ENCODE measurements around the gene LRRC14B. TPM values are rescaled to one million over a fixed set of nuclear protein-coding genes. Genes with fewer than 3 reads are reported as not detected.
"Not testable (repeated sequence)": the region's sequence is repeated elsewhere in the genome, so short reads cannot be mapped to it uniquely, and the experiment has no call there.

LRRC14B gene
- total RNA-seq, 1 donor from 2014 or later: not detected

DNA sequence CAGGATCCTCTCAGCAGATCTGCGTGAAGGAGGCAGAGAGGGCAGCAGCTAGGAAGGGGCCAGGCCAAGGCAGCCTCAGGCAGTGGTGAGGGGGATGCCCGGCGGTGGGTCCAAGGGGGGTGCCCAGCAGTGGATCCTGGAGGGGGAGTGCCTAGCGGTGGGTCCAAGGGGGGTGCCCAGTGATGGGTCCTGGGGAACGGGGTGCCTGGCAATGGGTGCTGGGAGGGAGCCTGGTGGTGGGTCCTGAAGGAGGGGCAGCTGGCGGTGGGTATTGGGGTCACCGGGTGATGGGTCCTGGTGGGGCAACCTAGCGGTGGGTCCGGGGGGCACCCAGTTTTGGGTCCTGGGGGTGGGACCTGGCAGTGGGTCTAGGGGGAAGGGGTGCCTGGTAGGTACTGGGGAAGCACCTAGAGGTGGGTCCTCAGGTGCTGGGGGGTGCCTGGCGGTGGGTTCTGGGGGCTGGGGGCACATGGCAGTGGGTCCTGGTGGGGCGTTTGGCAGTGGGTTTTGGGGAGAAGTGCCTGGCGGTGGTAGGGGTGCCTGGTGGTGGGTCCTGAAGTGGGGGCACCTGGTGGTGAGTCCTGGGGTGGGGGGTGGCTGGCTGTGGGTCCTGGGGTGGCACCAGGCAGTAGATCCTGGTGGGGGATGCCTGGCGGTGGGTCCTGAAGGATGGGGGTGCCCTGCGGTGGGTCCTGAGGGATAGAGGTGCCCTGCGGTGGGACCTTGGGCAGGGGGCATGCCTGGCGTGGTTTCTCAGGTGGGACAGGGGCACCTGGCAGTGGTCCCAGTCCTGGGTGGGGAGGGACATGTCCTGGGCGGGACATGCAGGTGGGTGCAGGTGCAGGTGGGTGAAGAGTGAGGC lies 1.9 kb downstream of the LRRC14B start:
- no peak overlapping the region for H3K4me3 Mint-ChIP-seq
- H3K4me1 Mint-ChIP-seq (ENCODE audit: low read depth): peaks cover 5% of the 10 kb centered on the region
- DNase-seq (ENCODE audit: low spot score): no peak
- peaks cover 2% of the 10 kb centered on the region for H3K27me3 Mint-ChIP-seq (ENCODE audit: insufficient read depth)
- no peak overlapping the region for H3K27ac Mint-ChIP-seq
- intact Hi-C loops (cut with micrococcal nuclease): no loop called here
- no peaks in the 10 kb centered on the region for H3K9me3 Mint-ChIP-seq
- no peaks in the 10 kb centered on the region for H3K36me3 Mint-ChIP-seq (ENCODE audit: low read depth)

GRCh38 chr5:194102-194501 lies 2.8 kb downstream of the LRRC14B start:
- H3K27ac Mint-ChIP-seq: no peak overlapping the region
- intact Hi-C loops (cut with micrococcal nuclease): no loop called here

GRCh38 chr5:194603-195209 lies 3.4 kb downstream of the LRRC14B start:
- intact Hi-C loops (cut with micrococcal nuclease): no loop called here
- H3K9me3 Mint-ChIP-seq: no peaks in the 10 kb centered on the region
- H3K27ac Mint-ChIP-seq: no peak overlapping the region
- no peak for DNase-seq (ENCODE audit: low spot score)
- H3K27me3 Mint-ChIP-seq (ENCODE audit: insufficient read depth): peaks cover 2% of the 10 kb centered on the region
- H3K4me3 Mint-ChIP-seq: no peak overlapping the region
- no peaks in the 10 kb centered on the region for H3K36me3 Mint-ChIP-seq (ENCODE audit: low read depth)
- peaks cover 5% of the 10 kb centered on the region for H3K4me1 Mint-ChIP-seq (ENCODE audit: low read depth)

More at GRCh38 chr5:194102-194501, 2.8 kb downstream of the LRRC14B start:
- H3K27me3 Mint-ChIP-seq (ENCODE audit: insufficient read depth): peaks cover 2% of the 10 kb centered on the region
- H3K36me3 Mint-ChIP-seq (ENCODE audit: low read depth): no peaks in the 10 kb centered on the region
- no peaks in the 10 kb centered on the region for H3K9me3 Mint-ChIP-seq
- no peak overlapping the region for H3K4me3 Mint-ChIP-seq
- DNase-seq (ENCODE audit: low spot score): no peak
- peaks cover 5% of the 10 kb centered on the region for H3K4me1 Mint-ChIP-seq (ENCODE audit: low read depth)

GRCh38 chr5:195401-196160 lies 4.3 kb downstream of the LRRC14B start:
- intact Hi-C loops (cut with micrococcal nuclease): no loop called here
- no peaks in the 10 kb centered on the region for H3K9me3 Mint-ChIP-seq
- H3K4me1 Mint-ChIP-seq (ENCODE audit: low read depth): peaks cover 5% of the 10 kb centered on the region
- H3K36me3 Mint-ChIP-seq (ENCODE audit: low read depth): no peaks in the 10 kb centered on the region
- H3K4me3 Mint-ChIP-seq: no peak overlapping the region
- DNase-seq (ENCODE audit: low spot score): no peak
- peak overlapping the region; percentile 40 for H3K27ac Mint-ChIP-seq
- H3K27me3 Mint-ChIP-seq (ENCODE audit: insufficient read depth): peaks cover 2% of the 10 kb centered on the region

DNA sequence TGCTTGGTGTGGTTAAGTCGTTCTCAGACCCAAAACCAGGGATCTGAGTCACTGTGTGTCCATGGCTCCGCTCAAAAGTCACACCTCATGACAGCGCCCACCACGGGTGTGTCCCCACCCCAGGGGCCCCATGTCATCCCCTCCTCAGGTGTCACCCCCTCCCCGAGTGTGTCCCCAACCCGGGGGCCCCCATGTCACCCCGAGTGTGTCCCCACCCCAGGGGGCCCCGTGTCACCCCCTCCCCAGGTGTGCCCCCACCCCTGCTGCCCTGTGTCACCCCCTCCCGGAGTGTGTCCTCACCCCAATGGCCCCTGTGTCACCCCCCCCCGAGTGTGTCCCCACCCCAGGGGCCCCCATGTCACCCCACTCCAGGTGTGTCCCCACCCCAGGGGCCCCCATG lies 5.1 kb downstream of the LRRC14B start:
- intact Hi-C loops (cut with micrococcal nuclease): no loop called here
- DNase-seq (ENCODE audit: low spot score): no peak
- peaks cover 2% of the 10 kb centered on the region for H3K27me3 Mint-ChIP-seq (ENCODE audit: insufficient read depth)
- H3K4me1 Mint-ChIP-seq (ENCODE audit: low read depth): peaks cover 5% of the 10 kb centered on the region
- H3K4me3 Mint-ChIP-seq: no peak overlapping the region
- H3K9me3 Mint-ChIP-seq: no peaks in the 10 kb centered on the region
- H3K36me3 Mint-ChIP-seq (ENCODE audit: low read depth): no peaks in the 10 kb centered on the region
- no peak overlapping the region for H3K27ac Mint-ChIP-seq

GRCh38 chr5:197031-197430 lies 5.7 kb downstream of the LRRC14B start:
- H3K27ac Mint-ChIP-seq; H3K9me3 Mint-ChIP-seq; H3K4me1 Mint-ChIP-seq (ENCODE audit: low read depth); DNase-seq (ENCODE audit: low spot score); H3K27me3 Mint-ChIP-seq (ENCODE audit: insufficient read depth); H3K4me3 Mint-ChIP-seq; H3K36me3 Mint-ChIP-seq (ENCODE audit: low read depth); intact Hi-C loops (cut with micrococcal nuclease): not testable (repeated sequence)

DNA sequence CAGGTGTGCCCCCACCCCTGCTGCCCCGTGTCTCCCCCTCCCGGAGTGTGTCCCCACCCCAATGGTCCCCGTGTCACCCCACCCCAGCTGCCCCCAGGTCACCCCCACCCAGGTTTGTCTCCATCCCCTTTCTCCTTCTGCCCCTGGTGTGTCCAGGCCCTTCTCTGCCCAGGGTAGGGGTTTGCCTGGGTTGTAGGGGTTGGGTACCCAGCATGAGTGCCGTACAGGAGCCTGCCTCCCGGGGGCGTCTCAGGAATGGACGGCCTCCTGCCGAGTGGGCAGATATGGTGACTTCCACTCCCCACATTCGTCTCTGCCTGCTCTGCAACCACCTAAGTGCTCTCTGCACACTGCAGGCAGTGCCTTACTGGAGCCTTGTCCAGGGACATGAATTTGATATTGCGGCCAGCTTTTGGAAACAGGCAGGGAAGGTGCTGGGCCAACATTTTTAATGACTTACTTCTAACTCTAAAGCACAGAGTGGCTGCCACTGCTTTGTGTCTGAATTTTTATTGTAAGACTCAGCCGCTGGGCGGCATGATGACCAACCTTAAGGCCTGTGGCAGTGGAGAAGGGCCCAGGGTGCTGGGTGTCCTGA lies 6.7 kb downstream of the LRRC14B start:
- H3K4me3 Mint-ChIP-seq: no peak overlapping the region
- no peaks in the 10 kb centered on the region for H3K36me3 Mint-ChIP-seq (ENCODE audit: low read depth)
- no peak overlapping the region for H3K27ac Mint-ChIP-seq
- no peak for DNase-seq (ENCODE audit: low spot score)
- H3K9me3 Mint-ChIP-seq: no peaks in the 10 kb centered on the region
- H3K27me3 Mint-ChIP-seq (ENCODE audit: insufficient read depth): peaks cover 2% of the 10 kb centered on the region
- H3K4me1 Mint-ChIP-seq (ENCODE audit: low read depth): peaks cover 5% of the 10 kb centered on the region
- intact Hi-C loops (cut with micrococcal nuclease): no loop called here

GRCh38 chr5:198516-199196 lies 7.4 kb downstream of the LRRC14B start:
- intact Hi-C loops (cut with micrococcal nuclease): no loop called here
- H3K9me3 Mint-ChIP-seq: no peaks in the 10 kb centered on the region
- peaks cover under 1% of the 10 kb centered on the region for H3K36me3 Mint-ChIP-seq (ENCODE audit: low read depth)
- peaks cover 2% of the 10 kb centered on the region for H3K27me3 Mint-ChIP-seq (ENCODE audit: insufficient read depth)
- no peak overlapping the region for H3K4me3 Mint-ChIP-seq
- no peak for DNase-seq (ENCODE audit: low spot score)
- no peak overlapping the region for H3K27ac Mint-ChIP-seq
- peaks cover 5% of the 10 kb centered on the region for H3K4me1 Mint-ChIP-seq (ENCODE audit: low read depth)

DNA sequence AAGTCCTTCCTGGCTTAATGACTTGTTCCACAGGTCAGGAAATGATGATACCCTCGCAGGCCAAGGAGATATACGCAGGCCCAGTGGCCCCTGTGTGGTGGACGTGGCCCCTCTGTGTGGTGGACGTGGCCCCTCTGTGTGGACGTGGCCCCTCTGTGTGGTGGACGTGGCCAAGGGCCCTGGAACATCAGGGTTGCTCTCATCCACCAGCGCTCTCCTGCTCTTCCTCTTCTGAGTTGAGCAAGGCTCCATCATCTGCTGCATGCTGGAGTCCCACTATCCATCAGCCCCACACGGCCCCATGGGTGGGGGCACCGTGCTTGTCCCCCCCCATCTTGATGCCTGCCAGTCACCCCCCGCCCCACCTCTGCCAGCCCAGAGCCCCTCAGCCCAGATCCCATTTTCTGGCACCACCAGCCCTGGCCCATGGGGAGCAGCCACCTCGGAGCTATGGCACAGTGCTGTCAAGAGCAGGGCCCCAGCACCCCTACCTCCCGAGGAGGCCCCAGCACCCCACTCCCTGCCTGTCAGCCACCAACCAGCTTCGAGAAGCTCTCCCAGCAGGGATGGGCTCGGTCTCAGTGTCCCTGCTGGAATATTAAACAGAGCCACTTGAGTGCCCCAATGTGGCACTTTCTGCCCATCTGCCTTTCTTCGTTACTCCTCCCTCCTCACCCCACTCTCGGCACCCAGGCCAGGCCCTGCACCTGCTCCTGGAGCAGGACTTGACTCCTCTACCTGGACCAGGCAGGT lies 8.1 kb downstream of the LRRC14B start:
- no peak for DNase-seq (ENCODE audit: low spot score)
- H3K36me3 Mint-ChIP-seq (ENCODE audit: low read depth): peaks cover 3% of the 10 kb centered on the region
- intact Hi-C loops (cut with micrococcal nuclease): no loop called here
- H3K4me1 Mint-ChIP-seq (ENCODE audit: low read depth): peaks cover 5% of the 10 kb centered on the region
- H3K4me3 Mint-ChIP-seq: no peak overlapping the region
- H3K27ac Mint-ChIP-seq: no peak overlapping the region
- no peaks in the 10 kb centered on the region for H3K9me3 Mint-ChIP-seq
- H3K27me3 Mint-ChIP-seq (ENCODE audit: insufficient read depth): peaks cover 2% of the 10 kb centered on the region

GRCh38 chr5:199950-200645 lies 8.8 kb downstream of the LRRC14B start:
- DNase-seq (ENCODE audit: low spot score): no peak
- H3K27ac Mint-ChIP-seq: no peak overlapping the region
- peaks cover 2% of the 10 kb centered on the region for H3K27me3 Mint-ChIP-seq (ENCODE audit: insufficient read depth)
- H3K9me3 Mint-ChIP-seq: no peaks in the 10 kb centered on the region
- intact Hi-C loops (cut with micrococcal nuclease): no loop called here
- peaks cover 10% of the 10 kb centered on the region for H3K36me3 Mint-ChIP-seq (ENCODE audit: low read depth)
- no peak overlapping the region for H3K4me3 Mint-ChIP-seq
- peaks cover 5% of the 10 kb centered on the region for H3K4me1 Mint-ChIP-seq (ENCODE audit: low read depth)

GRCh38 chr5:200985-201384 lies 9.7 kb downstream of the LRRC14B start:
- no peak for DNase-seq (ENCODE audit: low spot score)
- no peaks in the 10 kb centered on the region for H3K9me3 Mint-ChIP-seq
- H3K27me3 Mint-ChIP-seq (ENCODE audit: insufficient read depth): no peaks in the 10 kb centered on the region
- no peaks in the 10 kb centered on the region for H3K4me1 Mint-ChIP-seq (ENCODE audit: low read depth)
- H3K36me3 Mint-ChIP-seq (ENCODE audit: low read depth): peaks cover 15% of the 10 kb centered on the region
- H3K27ac Mint-ChIP-seq: no peak overlapping the region
- intact Hi-C loops (cut with micrococcal nuclease): no loop called here
- no peak overlapping the region for H3K4me3 Mint-ChIP-seq

Data from activated T-helper 1 cell treated with anti-CD3 and anti-CD28 coated beads, Interleukin-12 subunit alpha, Interleukin-12 subunit beta, Interleukin-2, Interleukin-4 antibody, amounts not matched to agents 30 ng/mL and 10 ng/mL and 1 ng/mL, durations not matched to agents 14 hours and 24 hours and 36 hours (primary cell).